Transverse colon (tissue), 4 donors: Measurements from ENCODE around the gene SUSD6. TPM values are rescaled to one million over a fixed set of nuclear protein-coding genes. Genes with fewer than 3 reads are reported as not detected.
A peak's percentile ranks its signal among the peaks of the same experiment; 100 is the strongest.
"Not testable (repeated sequence)": the region's sequence is repeated elsewhere in the genome, so short reads cannot be mapped to it uniquely, and the experiment has no call there.

Experiments used
- DNase-seq: peaks from one replicate; pipeline ENCODE4 v3.0.0-alpha.2; 2019
- H3K27ac ChIP-seq, 4 donors: fragments of 200-600 bp; sonication (generic); 2 replicates each; pipeline ENCODE4 v1.5.1; 2016 to 2018; ENCODE audit warnings: inconsistent platforms in 4 of 4
- H3K27me3 ChIP-seq: fragments of 200-600 bp; sonication (generic); 2 replicates; pipeline ENCODE4 v1.5.1; 2017; ENCODE audit warnings: inconsistent platforms
- H3K36me3 ChIP-seq, 4 donors: fragments of 200-600 bp; sonication (generic); 2 replicates each; pipeline ENCODE4 v1.5.1; 2017 to 2019; ENCODE audit warnings: inconsistent platforms in 4 of 4
- H3K4me1 ChIP-seq, 4 donors: fragments of 200-600 bp; sonication (generic); 2 replicates each; pipeline ENCODE4 v1.5.1; 2017 to 2020; ENCODE audit warnings: inconsistent platforms in 4 of 4
- H3K4me3 ChIP-seq, 4 donors: fragments of 200-600 bp; sonication (generic); 1 replicate in 1 of 4; 2 replicates in 3 of 4; pipeline versions ENCODE4 v1.5.1 to v1.6.1; 2017 to 2019; ENCODE audit warnings: inconsistent platforms in 4 of 4
- H3K9me3 ChIP-seq, 2 donors: fragments of 200-600 bp; sonication (generic); 2 replicates each; pipeline ENCODE4 v1.5.1; 2017 to 2019; ENCODE audit warnings: inconsistent platforms in 2 of 2
- CTCF ChIP-seq, 5 experiments: fragments of 200-600 bp in 3 of 5; fragments of 450-650 bp in 2 of 5; sonication (generic) in 3 of 5; IDR thresholded peaks; 1 replicate in 2 of 5; 2 replicates in 3 of 5; pipeline ENCODE4 v1.5.1; 2016 to 2017; ENCODE audit warnings: antibody characterized with exemption in 5 of 5, inconsistent platforms in 3 of 5, mild to moderate bottlenecking in 2 of 5, moderate library complexity in 1 of 5
- EP300 ChIP-seq: sonication (generic); formaldehyde crosslinking; IDR thresholded peaks from one replicate; pipeline ENCODE4 v1.6.1; 2017; ENCODE audit warnings: antibody characterized with exemption, low read depth
- POLR2A ChIP-seq: fragments of 450-650 bp; IDR thresholded peaks from one replicate; pipeline ENCODE4 v1.6.1; 2016; ENCODE audit warnings: antibody characterized with exemption, mild to moderate bottlenecking, moderate library complexity
- POLR2AphosphoS5 ChIP-seq, 3 donors: sonication (generic); formaldehyde crosslinking; IDR thresholded peaks; one replicate each; pipeline ENCODE4 v1.6.1; 2016; ENCODE audit warnings: antibody characterized with exemption in 3 of 3
- WGBS, 2 donors: methylation state at CpG; one replicate each; pipeline ENCODE4 v1.1.5; 2018; ENCODE audit warnings: low coverage in 1 of 2; 5-methylcytosine and 5-hydroxymethylcytosine counted together
- in situ Hi-C, 4 donors: fragments of 200-750 bp; cut with MboI; loops; one replicate each; pipeline versions ENCODE4 v1.15.0 to v1.15.1; 2017; ENCODE audit warnings: low sequenced_read_pairs in 3 of 4, low pct_ligation_motif_present in 1 of 4, low pct_unique_long_range_greater_than_20kb in 1 of 4
- intact Hi-C: fragments of 100-400 bp; cut with DNase I; formaldehyde crosslinking; loops from one replicate; pipeline ENCODE4 v1.15.1; 2023; ENCODE audit warnings: low total_unique reads
- total RNA-seq, 4 donors: library from RNA; depleted of rRNA; stranded (reverse); fragments of >200 nt; gene quantifications; one replicate each; pipeline ENCODE4 v1.1.0, GENCODE V29; 2016

The SUSD6 gene
- total RNA-seq, 4 donors from 2014 or later: 29.1 to 159 (median 95.0) TPM

- TF ChIP-seq EP300: no peak
- peak; percentile 96 to 100 (median 98) for TF ChIP-seq CTCF (IDR thresholded peaks at IDR 0.05)
- no peak for TF ChIP-seq POLR2AphosphoS5 (IDR thresholded peaks at IDR 0.05)
- in situ Hi-C loops: loop anchor here (5.0 to 10.0 kb wide), 2 partner anchors 140 to 142 kb away; no protein-coding TSS in a partner anchor
- intact Hi-C loops: loop anchor here (2.0 to 5.0 kb wide), 2 partner anchors 125 to 142 kb away; no protein-coding TSS in a partner anchor
- peak overlapping the region; percentile 37 to 69 (median 51) for H3K27ac ChIP-seq
- H3K4me3 ChIP-seq: peak overlapping the region; percentile 18 to 52 (median 26)
- H3K9me3 ChIP-seq: no peaks in the 10 kb centered on the region
- 0 to 9% methylated on average over 3 to 51 of the region's 51 CpGs for WGBS, 2 donors
- DNase-seq: peak; percentile 85
- peaks cover 0 to 16% (median 9%) of the 10 kb centered on the region in 4 donors for H3K4me1 ChIP-seq
- H3K36me3 ChIP-seq: no peaks in the 10 kb centered on the region
- no peaks in the 10 kb centered on the region for H3K27me3 ChIP-seq
Observed at GRCh38 chr14:69726761-69727511, 115.5 kb downstream of the SUSD6 start.

- 81 to 90% methylated on average over 3 to 4 of the region's 4 CpGs for WGBS, 2 donors
- Histone ChIP-seq H3K4me3 (no peak overlapping the region), H3K36me3 (no peaks in the 10 kb centered on the region), H3K27ac (no peak overlapping the region), H3K4me1 (peaks cover 0 to 16% (median 9%) of the 10 kb centered on the region in 4 donors), H3K9me3 (no peaks in the 10 kb centered on the region), H3K27me3 (no peaks in the 10 kb centered on the region)
- in situ Hi-C loops: loop anchor here (5.0 to 10.0 kb wide), 2 partner anchors 141 to 143 kb away; no protein-coding TSS in a partner anchor
- intact Hi-C loops: loop anchor here (2.0 to 5.0 kb wide), 2 partner anchors 126 to 143 kb away; no protein-coding TSS in a partner anchor
- DNase-seq: no peak
- TF ChIP-seq POLR2AphosphoS5 (IDR thresholded peaks at IDR 0.05): no peak
- no peak for TF ChIP-seq POLR2A
- no peak for TF ChIP-seq EP300
- TF ChIP-seq CTCF (IDR thresholded peaks at IDR 0.05): no peak
Observed at GRCh38 chr14:69727860-69728259, 116.5 kb downstream of the SUSD6 start.

- DNase-seq, intact Hi-C loops, H3K36me3 ChIP-seq, H3K27me3 ChIP-seq, H3K4me1 ChIP-seq, H3K9me3 ChIP-seq, H3K27ac ChIP-seq, H3K4me3 ChIP-seq: not testable (repeated sequence)
- in situ Hi-C loops: loop anchor here in 1 of 4 donors (10.0 kb wide), 1 partner anchor 293 kb away; no protein-coding TSS in a partner anchor
- WGBS, 2 donors: 84 to 97% methylated on average over 5 to 8 of the region's 8 CpGs
Observed at GRCh38 chr14:69731919-69732598, 120.7 kb downstream of the SUSD6 start.

- DNase-seq, H3K27ac ChIP-seq, intact Hi-C loops, H3K27me3 ChIP-seq, H3K4me1 ChIP-seq, H3K36me3 ChIP-seq, H3K9me3 ChIP-seq, H3K4me3 ChIP-seq: not testable (repeated sequence)
- in situ Hi-C loops: loop anchor here in 1 of 4 donors (10.0 kb wide), 1 partner anchor 288 kb away; no protein-coding TSS in a partner anchor
- 80 to 83% methylated on average over 1 to 4 of the region's 4 CpGs for WGBS, 2 donors
Observed at GRCh38 chr14:69736405-69736804, 125.0 kb downstream of the SUSD6 start.

GRCh38 chr14:69741055-69741454 lies 129.7 kb downstream of the SUSD6 start:
- H3K27ac ChIP-seq: peak overlapping the region in 1 of 4 donors; percentile 6
- H3K36me3 ChIP-seq: no peaks in the 10 kb centered on the region
- in situ Hi-C loops: no loop called here
- 56 to 58% methylated on average over 1 of the region's 1 CpG for WGBS, 2 donors
- no peak for DNase-seq
- intact Hi-C loops: no loop called here
- H3K9me3 ChIP-seq: peaks cover 6 to 8% of the 10 kb centered on the region in 2 donors
- H3K4me3 ChIP-seq: no peak overlapping the region
- TF ChIP-seq EP300 (no peak), CTCF (IDR thresholded peaks at IDR 0.05) (no peak), POLR2A (no peak), POLR2AphosphoS5 (IDR thresholded peaks at IDR 0.05) (no peak)
- H3K4me1 ChIP-seq: no peaks in the 10 kb centered on the region
- no peaks in the 10 kb centered on the region for H3K27me3 ChIP-seq
